A549 (cell line): ENCODE measurements around the gene DBH. TPM values are rescaled to one million over a fixed set of nuclear protein-coding genes. Genes with fewer than 3 reads are reported as not detected.

ENCODE experiments used
- ATAC-seq, 2 experiments: fragments of 200-7000 bp in 1 of 2; fragments of >200 bp in 1 of 2; cut with Nextera tagmentation in 1 of 2; cut with Tn5 transposase in 1 of 2; 3 replicates each; pipeline versions ENCODE4 v1.8.0 to v1.9.1; 2018 to 2020; ENCODE audit warnings: mild to moderate bottlenecking in 1 of 2, moderate library complexity in 1 of 2
- CTCF ChIA-PET: fragments of 300-600 bp; sonication (Branson Sonifier 250); formaldehyde crosslinking; extraction: SDS; loops from one replicate; lab custom pipeline; 2021; ENCODE audit warnings: antibody characterized with exemption, inconsistent platforms; lab: Yijun Ruan, JAX
- POLR2A ChIA-PET: fragments of 350-600 bp; formaldehyde crosslinking; extraction: SDS; loops from one replicate; lab custom pipeline; 2021; ENCODE audit warnings: antibody characterized with exemption, inconsistent platforms; lab: Yijun Ruan, JAX
- DNase-seq, 2 experiments: peaks; one replicate each; pipeline versions ENCODE4 v3.0.0 to v3.0.0-alpha.2; 2011 to 2016; ENCODE audit warnings: low read depth in 1 of 2, low spot score in 1 of 2
- FAIRE-seq: peaks from 2 replicates; lab custom pipeline; 2011; peaks lifted over from hg19 to GRCh38; lab: Jason Lieb, UNC
- H3K27ac ChIP-seq, 2 experiments: fragments of >200 bp; sonication (Bioruptor Twin); formaldehyde crosslinking; 3 replicates each; pipeline ENCODE4 v1.5.1; 2016 to 2017
- H3K4me1 ChIP-seq: fragments of >200 bp; sonication (Bioruptor Twin); formaldehyde crosslinking; 3 replicates; pipeline ENCODE4 v1.6.1; 2016
- H3K4me2 ChIP-seq: fragments of >200 bp; sonication (Bioruptor Twin); formaldehyde crosslinking; 3 replicates; pipeline ENCODE4 v1.6.1; 2016
- H3K4me3 ChIP-seq: fragments of >200 bp; sonication (Bioruptor Twin); formaldehyde crosslinking; 3 replicates; pipeline ENCODE4 v1.5.1; 2016
- H3K9me3 ChIP-seq: fragments of >200 bp; sonication (Bioruptor Twin); formaldehyde crosslinking; 3 replicates; pipeline ENCODE4 v1.6.1; 2016
- CBX8 ChIP-seq: fragments of 200-600 bp; sonication (generic); IDR thresholded peaks from 2 replicates; pipeline ENCODE4 v1.6.1; 2016
- CHD4 ChIP-seq: fragments of 200-600 bp; sonication (generic); IDR thresholded peaks from 2 replicates; pipeline ENCODE4 v1.6.1; 2016; ENCODE audit warnings: antibody characterized with exemption, mild to moderate bottlenecking, borderline replicate concordance
- CTCF ChIP-seq: fragments of >200 bp; sonication (Bioruptor Twin); formaldehyde crosslinking; IDR thresholded peaks from 3 replicates; pipeline ENCODE4 v1.5.1; 2016
- EHMT2 ChIP-seq: fragments of 200-600 bp; sonication (generic); IDR thresholded peaks from 2 replicates; pipeline ENCODE4 v1.6.1; 2016; ENCODE audit warnings: antibody characterized with exemption, low read depth, mild to moderate bottlenecking, moderate library complexity
- EP300 ChIP-seq, 2 experiments: fragments of >200 bp; sonication (Bioruptor Twin); formaldehyde crosslinking; IDR thresholded peaks; 2 replicates in 1 of 2; 3 replicates in 1 of 2; pipeline ENCODE4 v1.6.1; 2016 to 2017
- ESRRA ChIP-seq: fragments of 150-350 bp; IDR thresholded peaks from 2 replicates; pipeline ENCODE4 v1.6.1; 2014; ENCODE audit warnings: mild to moderate bottlenecking, low read length, borderline replicate concordance
- HDAC2 ChIP-seq: fragments of 200-600 bp; sonication (generic); IDR thresholded peaks from 2 replicates; pipeline ENCODE4 v1.6.1; 2016
- HOXA7 ChIP-seq: fragments of 250-450 bp; sonication (Bioruptor Pico); IDR thresholded peaks from 2 replicates; pipeline ENCODE4 v1.5.0; 2020; ENCODE audit warnings: mild to moderate bottlenecking, moderate library complexity
- HOXB13 ChIP-seq: fragments of 250-450 bp; sonication (Bioruptor Pico); IDR thresholded peaks from 2 replicates; pipeline ENCODE4 v1.5.0; 2020; ENCODE audit warnings: low read depth, mild to moderate bottlenecking, moderate library complexity
- HOXB5 ChIP-seq: fragments of 250-450 bp; sonication (Bioruptor Pico); IDR thresholded peaks from 2 replicates; pipeline ENCODE4 v1.5.0; 2020; ENCODE audit warnings: mild to moderate bottlenecking, moderate library complexity
- KDM1A ChIP-seq: fragments of 200-600 bp; sonication (generic); IDR thresholded peaks from 2 replicates; pipeline ENCODE4 v1.6.1; 2016; ENCODE audit warnings: low read depth, mild to moderate bottlenecking
- KDM5A ChIP-seq: fragments of 200-600 bp; sonication (generic); IDR thresholded peaks from 2 replicates; pipeline ENCODE4 v1.6.1; 2016; ENCODE audit warnings: antibody characterized with exemption, mild to moderate bottlenecking
- MAFK ChIP-seq: fragments of 450-650 bp; IDR thresholded peaks from 2 replicates; pipeline ENCODE4 v1.6.1; 2014; ENCODE audit not compliant: partially characterized antibody
- MAZ ChIP-seq: fragments of 150-350 bp; IDR thresholded peaks from 2 replicates; pipeline ENCODE4 v1.6.1; 2014; ENCODE audit warnings: antibody characterized with exemption, low read depth, low read length, borderline replicate concordance
- NFE2L2 ChIP-seq: fragments of 150-350 bp; conservative IDR thresholded peaks from 2 replicates; pipeline ENCODE4 v1.6.1; 2014; ENCODE audit warnings: low read length
- NPAS2 ChIP-seq: fragments of 250-450 bp; sonication (Bioruptor Pico); IDR thresholded peaks from 2 replicates; pipeline ENCODE4 v1.8.0; 2022; ENCODE audit warnings: mild to moderate bottlenecking, moderate library complexity, borderline replicate concordance
- PHF8 ChIP-seq: fragments of 200-600 bp; sonication (generic); IDR thresholded peaks from 2 replicates; pipeline ENCODE4 v1.6.1; 2016; ENCODE audit warnings: low read depth, mild to moderate bottlenecking, antibody characterized with exemption, moderate library complexity, borderline replicate concordance
- POLR2A ChIP-seq: IDR thresholded peaks from 2 replicates; pipeline ENCODE4 v1.6.1; 2012; ENCODE audit warnings: mild to moderate bottlenecking, low read length
- POLR2AphosphoS2 ChIP-seq: conservative IDR thresholded peaks from 2 replicates; pipeline ENCODE4 v1.6.1; 2012; ENCODE audit warnings: low read length, improper control_type of control experiment, inconsistent platforms
- RAD21 ChIP-seq, 2 experiments: fragments of >200 bp in 1 of 2; sonication (Bioruptor Twin) in 1 of 2; formaldehyde crosslinking in 1 of 2; IDR thresholded peaks in 1 of 2; conservative IDR thresholded peaks in 1 of 2; 2 replicates in 1 of 2; 3 replicates in 1 of 2; pipeline ENCODE4 v1.6.1; 2012 to 2018; ENCODE audit warnings: inconsistent platforms in 1 of 2
- RCOR1 ChIP-seq: fragments of 150-350 bp; IDR thresholded peaks from 2 replicates; pipeline ENCODE4 v1.6.1; 2014; ENCODE audit warnings: antibody characterized with exemption, low read length, low read depth
- SMC3 ChIP-seq: fragments of >200 bp; sonication (Bioruptor Twin); formaldehyde crosslinking; IDR thresholded peaks from 3 replicates; pipeline ENCODE4 v1.6.1; 2018; ENCODE audit warnings: inconsistent platforms
- ZC3H11A ChIP-seq: fragments of 450-650 bp; IDR thresholded peaks from 2 replicates; pipeline ENCODE4 v1.6.1; 2014; ENCODE audit warnings: antibody characterized with exemption, mild to moderate bottlenecking
- WGBS: methylation state at CpG from one replicate; pipeline ENCODE4 v1.1.6; 2017; ENCODE audit errors: missing lambda C conversion rate; 5-methylcytosine and 5-hydroxymethylcytosine counted together
- polyA plus RNA-seq, 4 experiments: library from polyadenylated mRNA; depleted of rRNA in 3 of 4; stranded (reverse); fragments of >200 nt; fragmentation: RNase III in 1 of 4; extraction: RNeasy Plus Mini Kit Qiagen cat#74134 plus additional on column Dnase treatment in 1 of 4; gene quantifications; 2 replicates in 3 of 4; 3 replicates in 1 of 4; pipeline ENCODE4 v1.2.3, GENCODE V29; 2011 to 2017

Gene DBH
- polyA plus RNA-seq, 2 of the 4 experiments (the other 2 are of a cell fraction): not detected

GRCh38 chr9:133605856-133606707, 30.1 kb upstream of the DBH start:
- 45% methylated on average over 13 of the region's 16 CpGs for WGBS
- TF ChIP-seq POLR2AphosphoS2 (no peak), EHMT2 (no peak), HOXA7 (CRISPR knock-in tag) (no peak), KDM5A (no peak), MAFK (no peak), CHD4 (no peak), PHF8 (no peak), RAD21 (conservative IDR thresholded peaks at IDR 0.05 in 1 of 2, IDR thresholded peaks at IDR 0.05 in 1 of 2) (no peak), CBX8 (no peak), POLR2A (no peak), HOXB5 (no peak), HDAC2 (no peak)
- no peak overlapping the region for H3K4me2 ChIP-seq
- H3K9me3 ChIP-seq: no peaks in the 10 kb centered on the region
- no peaks in the 10 kb centered on the region for H3K4me1 ChIP-seq
- no peak overlapping the region for H3K27ac ChIP-seq
- no peak for FAIRE-seq
- POLR2A ChIA-PET: no interaction called here
- no peak for DNase-seq
- CTCF ChIA-PET: interaction anchor here (0.6 to 1.3 kb wide), 4 partner anchors 13 to 62 kb away, joined by 3 to 4 read pairs (median 3); no protein-coding TSS in a partner anchor
- no peak for ATAC-seq
- H3K4me3 ChIP-seq: no peak overlapping the region

GRCh38 chr9:133606708-133607025, 29.5 kb upstream of the DBH start:
- ATAC-seq: no peak
- no peak for DNase-seq
- H3K9me3 ChIP-seq: no peaks in the 10 kb centered on the region
- no peaks in the 10 kb centered on the region for H3K4me1 ChIP-seq
- TF ChIP-seq KDM1A (no peak), MAZ (no peak), MAFK (no peak), ESRRA (no peak), EP300 (IDR thresholded peaks at IDR 0.05) (no peak), RCOR1 (no peak), ZC3H11A (no peak), CTCF (no peak), HDAC2 (no peak), HOXB13 (no peak), NPAS2 (CRISPR knock-in tag) (no peak), SMC3 (no peak), NFE2L2 (no peak)
- ChIA-PET CTCF (interaction anchor here (1.3 kb wide), 1 partner anchor 26 kb away, joined by 3 read pairs; no protein-coding TSS in a partner anchor), POLR2A (no interaction called here)
- 19% methylated on average over 8 of the region's 8 CpGs for WGBS
- FAIRE-seq: no peak
- H3K4me2 ChIP-seq: no peak overlapping the region
- H3K27ac ChIP-seq: no peak overlapping the region
- no peak overlapping the region for H3K4me3 ChIP-seq

GRCh38 chr9:133607381-133607780, 28.8 kb upstream of the DBH start:
- DNase-seq (no peak), FAIRE-seq (no peak), ATAC-seq (no peak)
- TF ChIP-seq CHD4 (no peak), CBX8 (no peak)
- CTCF ChIA-PET: interaction anchor here (1.0 to 1.3 kb wide), 2 partner anchors 11 to 25 kb away, joined by 3 read pairs; no protein-coding TSS in a partner anchor
- H3K4me1 ChIP-seq: no peaks in the 10 kb centered on the region
- no peak overlapping the region for H3K4me3 ChIP-seq
- H3K9me3 ChIP-seq: no peaks in the 10 kb centered on the region
- H3K4me2 ChIP-seq: no peak overlapping the region
- no peak overlapping the region for H3K27ac ChIP-seq
- POLR2A ChIA-PET: no interaction called here
- 0% methylated on average over 6 of the region's 7 CpGs for WGBS
